NCI-H460 (cell line): Measurements from ENCODE around the gene LCE5A. TPM values are rescaled to one million over a fixed set of nuclear protein-coding genes. Genes with fewer than 3 reads are reported as not detected.
A peak's percentile ranks its signal among the peaks of the same experiment; 100 is the strongest.
"Not testable (repeated sequence)": the region's sequence is repeated elsewhere in the genome, so short reads cannot be mapped to it uniquely, and the experiment has no call there.

Experiments used
- DNase-seq: peaks from one replicate; pipeline ENCODE4 v3.0.0-alpha.2; 2016; ENCODE audit warnings: low read depth; ENCODE audit errors: extremely low read depth
- polyA plus RNA-seq: library from polyadenylated mRNA; depleted of rRNA; stranded (reverse); fragments of >200 nt; gene quantifications from 2 replicates; pipeline ENCODE4 v1.2.3, GENCODE V29; 2014; cell fraction: nucleus; rRNA removed
- total RNA-seq: library from RNA; depleted of rRNA; stranded (reverse); fragments of >200 nt; shearing (Covaris generic); gene quantifications from 2 replicates; pipeline ENCODE4 v1.2.3, GENCODE V29; 2014; rRNA removed

The LCE5A gene, protein sequence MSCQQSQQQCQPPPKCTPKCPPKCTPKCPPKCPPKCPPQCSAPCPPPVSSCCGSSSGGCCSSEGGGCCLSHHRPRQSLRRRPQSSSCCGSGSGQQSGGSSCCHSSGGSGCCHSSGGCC
- total RNA-seq: not detected in 2 replicates
- not detected in 2 replicates for polyA plus RNA-seq

GRCh38 chr1:152510503-152510902 is at the start of gene LCE5A:
TSS of gene LCE5A (plus strand) at chr1:152510803. CDS start at chr1:152511535, 732 bp downstream.
- DNase-seq: no peak

DNA sequence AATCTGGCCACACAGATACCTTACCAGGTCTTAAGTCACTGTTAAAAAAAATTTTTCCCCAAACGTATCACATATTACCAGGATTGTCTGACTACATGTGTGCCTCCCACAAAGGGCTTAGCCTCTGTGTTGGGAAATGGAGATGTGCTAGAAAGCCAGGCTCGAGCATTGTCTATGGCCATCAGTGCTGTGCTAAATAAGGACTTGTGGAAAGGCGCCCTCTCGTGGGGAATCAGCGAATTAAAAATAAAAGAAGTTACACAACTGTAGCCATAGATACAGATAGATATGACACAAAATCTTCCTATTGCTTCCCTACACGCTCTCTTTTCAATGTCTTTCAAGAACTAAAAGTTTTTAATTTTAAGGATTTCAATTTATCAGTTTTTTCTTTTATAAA is 49.1 kb upstream of the LCE5A start:
- peak; percentile 72 for DNase-seq

DNA sequence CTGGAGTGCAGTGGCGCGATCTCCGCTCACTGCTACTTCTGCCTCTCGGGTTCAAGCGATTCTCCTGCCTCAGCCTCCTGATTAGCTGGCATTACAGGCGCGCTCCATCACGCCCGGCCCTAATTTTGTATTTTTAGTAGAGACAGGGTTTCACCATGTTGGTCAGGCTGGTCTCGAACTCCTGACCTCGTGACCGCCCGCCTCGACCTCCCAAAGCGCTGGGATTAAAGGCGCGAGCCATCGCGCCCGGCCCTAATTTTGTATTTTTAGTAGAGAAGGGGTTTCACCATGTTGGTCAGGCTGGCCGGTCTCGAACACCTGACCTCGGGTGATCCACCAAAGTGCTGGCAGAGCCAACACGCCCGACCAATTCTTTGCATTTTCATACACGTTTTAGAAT is 48.0 kb upstream of the LCE5A start:
- DNase-seq: no peak

GRCh38 chr1:152466217-152466616 is 44.4 kb upstream of the LCE5A start:
- DNase-seq: no peak

- no peak for DNase-seq
Observed at GRCh38 chr1:152473887-152474537, 36.6 kb upstream of the LCE5A start.

- DNase-seq: peak; percentile 59
Observed at GRCh38 chr1:152479792-152480595, 30.6 kb upstream of the LCE5A start.

- no peak for DNase-seq
Observed at GRCh38 chr1:152481869-152482664, 28.5 kb upstream of the LCE5A start.

DNA sequence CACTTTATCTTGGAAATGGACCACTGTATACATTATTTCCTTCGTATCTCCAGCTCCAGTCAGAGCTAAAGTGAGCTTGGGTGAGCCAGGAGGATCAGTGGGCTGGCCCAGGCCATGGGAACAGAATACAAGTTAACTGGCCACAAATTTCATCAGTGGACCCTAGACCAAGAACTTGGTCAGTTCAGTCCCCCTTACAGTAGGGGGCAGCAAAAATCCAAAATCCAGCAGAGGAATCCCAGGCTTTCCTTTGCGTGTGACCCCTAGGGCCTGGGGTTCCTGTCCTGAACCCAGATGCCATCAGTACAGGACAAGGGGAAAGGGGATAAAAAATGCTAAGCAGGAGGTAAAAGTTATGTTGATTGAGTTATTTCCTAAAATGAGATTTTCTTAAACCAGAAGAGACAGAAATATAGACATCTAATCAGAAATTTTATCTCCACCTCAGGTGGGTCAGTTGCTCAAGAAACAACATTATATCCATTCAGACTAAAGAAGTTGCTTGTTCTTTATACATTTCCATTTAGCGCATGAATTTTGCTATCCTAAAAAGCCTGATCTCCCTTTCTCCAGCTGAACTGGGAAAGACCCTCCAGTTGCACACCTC is 24.1 kb upstream of the LCE5A start:
- DNase-seq: peak; percentile 32

DNA sequence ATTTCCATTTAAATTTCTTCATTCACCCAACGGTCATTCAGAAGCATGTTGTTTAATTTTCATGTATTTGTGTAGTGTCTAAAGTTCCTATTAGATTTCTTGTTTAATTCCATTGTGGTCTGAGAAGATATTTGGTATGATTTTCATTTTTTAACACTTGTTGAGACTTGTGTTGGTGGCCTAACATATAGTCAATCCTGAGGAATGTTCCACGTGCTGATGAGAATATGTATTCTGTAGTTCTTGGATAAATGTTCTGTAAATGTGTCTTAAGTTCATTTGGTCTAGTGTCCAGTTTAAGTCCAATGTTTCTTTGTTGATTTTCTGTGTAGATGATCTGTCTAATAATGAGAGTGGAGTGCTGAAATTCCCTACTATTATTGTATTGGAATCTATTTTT is 22.7 kb upstream of the LCE5A start:
- no peak for DNase-seq

- DNase-seq: not testable (repeated sequence)
Observed at GRCh38 chr1:152491537-152491936, 19.1 kb upstream of the LCE5A start.

DNA sequence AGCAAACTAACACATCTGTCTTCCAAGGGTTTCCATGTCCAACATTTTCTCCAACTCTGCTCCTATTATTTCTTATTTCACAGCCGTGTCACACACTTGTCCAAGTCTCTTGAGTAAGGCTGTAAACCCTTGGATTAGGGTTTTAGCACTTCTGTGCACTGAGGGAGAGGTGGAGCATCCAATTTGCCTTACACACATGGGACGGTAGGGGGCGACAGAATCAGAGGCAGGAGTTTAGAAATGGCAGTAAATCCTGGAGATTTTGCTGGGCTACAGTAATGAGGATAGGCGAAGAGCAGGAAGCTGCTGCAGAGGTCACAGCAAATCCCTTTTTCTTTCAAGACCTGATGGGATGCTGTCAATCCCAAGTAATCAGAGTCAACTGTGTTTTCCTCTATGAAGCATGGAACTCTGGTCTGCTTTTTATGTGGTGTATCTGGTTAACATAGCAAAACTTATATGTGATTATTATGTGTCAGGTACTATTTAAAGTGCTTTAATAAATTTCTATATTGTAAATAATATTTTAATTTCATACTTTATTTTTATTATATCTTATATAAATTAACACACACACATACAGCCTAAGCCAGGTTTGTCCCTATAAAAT is 15.4 kb upstream of the LCE5A start:
- no peak for DNase-seq

- no peak for DNase-seq
Observed at GRCh38 chr1:152497273-152497672, 13.3 kb upstream of the LCE5A start.

DNA sequence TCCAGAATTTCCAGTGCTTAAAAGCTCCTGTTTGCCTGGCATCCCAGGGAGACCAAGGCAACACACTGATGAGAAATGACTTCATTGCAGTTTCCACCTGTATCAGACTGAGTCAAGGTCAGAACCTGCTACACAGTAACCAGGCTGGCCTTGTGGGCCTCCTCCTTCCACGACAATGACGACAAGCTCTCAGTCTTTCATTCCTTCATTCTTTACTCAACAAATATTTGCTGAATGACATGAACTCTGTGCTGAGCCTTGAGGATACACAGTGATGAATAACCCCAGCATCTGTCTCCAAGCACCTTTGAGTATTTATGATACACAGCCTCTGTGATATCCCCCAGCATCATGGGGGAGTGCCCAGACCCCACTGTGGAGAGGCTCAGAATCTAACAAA is 8.9 kb upstream of the LCE5A start:
- no peak for DNase-seq

GRCh38 chr1:152502496-152503180 is 8.0 kb upstream of the LCE5A start:
- no peak for DNase-seq

GRCh38 chr1:152505083-152505482 is 5.5 kb upstream of the LCE5A start:
- no peak for DNase-seq

DNA sequence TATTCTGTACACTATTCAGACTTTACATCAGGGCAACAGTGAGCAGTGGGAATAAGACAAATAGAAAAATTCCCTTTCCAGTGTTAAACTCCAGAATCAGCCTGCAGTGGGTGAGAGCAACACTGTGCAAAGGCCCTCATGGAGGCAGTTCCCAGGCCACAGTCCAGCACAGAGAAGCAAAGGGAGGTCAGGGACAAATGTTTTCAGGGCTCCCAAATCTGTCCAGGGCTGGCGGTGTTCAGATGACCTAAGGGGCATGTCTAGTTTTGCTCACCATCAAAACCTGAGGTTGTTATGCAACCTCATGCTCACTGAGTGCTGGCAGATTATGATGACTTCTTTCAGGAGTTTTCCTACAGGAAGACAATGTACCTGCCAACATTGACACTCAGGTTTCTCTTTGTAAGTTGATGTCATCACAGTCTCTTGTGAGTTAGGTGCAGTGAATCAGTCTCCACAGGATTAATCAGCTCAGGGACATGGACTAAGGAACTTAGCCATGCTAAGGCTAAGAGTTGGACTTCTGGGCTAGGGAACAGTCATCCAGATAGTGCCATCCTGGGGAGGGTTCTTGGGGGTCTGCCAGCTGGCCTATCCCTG is 3.6 kb upstream of the LCE5A start:
- DNase-seq: no peak

GRCh38 chr1:152511596-152511995 is 993 bp downstream of the LCE5A start:
- DNase-seq: no peak

- no peak for DNase-seq
Observed at GRCh38 chr1:152513081-152513480, 2.5 kb downstream of the LCE5A start.
